CD4-positive, alpha-beta T cell treated with Interleukin-12 subunit alpha and Interleukin-12 subunit beta, for 1 hour (primary cell): ENCODE results near the gene ZSCAN10.
"Not testable (repeated sequence)": the region's sequence is repeated elsewhere in the genome, so short reads cannot be mapped to it uniquely, and the experiment has no call there.

Experiments used
- DNase-seq: peaks from one replicate; pipeline ENCODE4 v3.0.0-alpha.2; 2020

The ZSCAN10 gene

GRCh38 chr16:3083408-3083807 is 15.7 kb downstream of the ZSCAN10 start:
- not testable (repeated sequence) for DNase-seq

GRCh38 chr16:3081957-3082356 is 17.1 kb downstream of the ZSCAN10 start:
- not testable (repeated sequence) for DNase-seq

- no peak for DNase-seq
These were observed 19.1 kb downstream of the ZSCAN10 start for GRCh38 chr16:3080024-3080423.

GRCh38 chr16:3076577-3076976 is 22.5 kb downstream of the ZSCAN10 start:
- DNase-seq, result no peak

- DNase-seq, result not testable (repeated sequence)
These were observed 23.1 kb downstream of the ZSCAN10 start for GRCh38 chr16:3075946-3076345.

- no peak for DNase-seq
These were observed 23.6 kb downstream of the ZSCAN10 start for GRCh38 chr16:3075523-3075915.

- DNase-seq, result peak; percentile 88
These were observed 24.1 kb downstream of the ZSCAN10 start for GRCh38 chr16:3074860-3075522.

- no peak for DNase-seq
These were observed 25.6 kb downstream of the ZSCAN10 start for GRCh38 chr16:3073448-3073847.

GRCh38 chr16:3072576-3073263 is 26.4 kb downstream of the ZSCAN10 start:
- peak; percentile 61 for DNase-seq

- peak; percentile 62 for DNase-seq
These were observed 26.9 kb downstream of the ZSCAN10 start for GRCh38 chr16:3072148-3072547.

GRCh38 chr16:3071655-3072054 is 27.4 kb downstream of the ZSCAN10 start:
- DNase-seq, result peak; percentile 51

- DNase-seq, result peak; percentile 54
These were observed 28.4 kb downstream of the ZSCAN10 start for GRCh38 chr16:3070608-3071111.

- DNase-seq, result not testable (repeated sequence)
These were observed 29.9 kb downstream of the ZSCAN10 start for GRCh38 chr16:3069146-3069545.

- DNase-seq, result no peak
These were observed 30.6 kb downstream of the ZSCAN10 start for GRCh38 chr16:3068487-3068886.

GRCh38 chr16:3066440-3066748 is 32.7 kb downstream of the ZSCAN10 start:
- no peak for DNase-seq

- no peak for DNase-seq
These were observed 33.2 kb downstream of the ZSCAN10 start for GRCh38 chr16:3065742-3066439.

- DNase-seq, result peak; percentile 87
These were observed 33.9 kb downstream of the ZSCAN10 start, which contains the start of gene IL32 for GRCh38 chr16:3065069-3065741. Gene IL32, plus strand, starts transcription at chr16:3065640. Its CDS starts 172 bp downstream, at chr16:3065812.

GRCh38 chr16:3063625-3064386 is 35.3 kb downstream of the ZSCAN10 start:
- no peak for DNase-seq

- DNase-seq, result no peak
These were observed 36.5 kb downstream of the ZSCAN10 start for GRCh38 chr16:3062553-3062952.

- no peak for DNase-seq
These were observed 38.6 kb downstream of the ZSCAN10 start for GRCh38 chr16:3060339-3061127.

- no peak for DNase-seq
These were observed 39.3 kb downstream of the ZSCAN10 start for GRCh38 chr16:3059723-3060242.
